IPS-15b (cell line): ENCODE measurements around the gene MBNL1.

ENCODE experiments used
- H3K27me3 ChIP-seq: one replicate; pipeline ENCODE4 v1.6.1; 2013; ENCODE audit warnings: low read length; ENCODE audit not compliant: control insufficient read depth, insufficient read depth
- H3K36me3 ChIP-seq: one replicate; pipeline ENCODE4 v1.6.1; 2013; ENCODE audit warnings: low read length; ENCODE audit not compliant: control insufficient read depth, insufficient read depth
- H3K4me1 ChIP-seq: one replicate; pipeline ENCODE4 v1.6.1; 2013; ENCODE audit warnings: mild to moderate bottlenecking, low read length; ENCODE audit not compliant: control insufficient read depth, insufficient read depth
- H3K4me3 ChIP-seq: one replicate; pipeline ENCODE4 v1.5.1; 2013; ENCODE audit warnings: low read depth, low read length
- H3K9ac ChIP-seq: one replicate; pipeline ENCODE4 v1.6.1; 2013; ENCODE audit warnings: low read depth, mild to moderate bottlenecking, low read length
- H3K9me3 ChIP-seq: one replicate; pipeline ENCODE4 v1.6.1; 2013; ENCODE audit warnings: mild to moderate bottlenecking, low read length; ENCODE audit not compliant: control insufficient read depth, insufficient read depth

The MBNL1 gene

GRCh38 chr3:152255290-152255689, 13.4 kb upstream of the MBNL1 start:
- Histone ChIP-seq H3K27me3 (no peaks in the 10 kb centered on the region), H3K9ac (no peak overlapping the region), H3K4me1 (no peaks in the 10 kb centered on the region), H3K9me3 (no peaks in the 10 kb centered on the region), H3K36me3 (no peaks in the 10 kb centered on the region), H3K4me3 (no peak overlapping the region)

GRCh38 chr3:152256851-152257562, 11.7 kb upstream of the MBNL1 start:
- Histone ChIP-seq H3K4me1 (no peaks in the 10 kb centered on the region), H3K9me3 (no peaks in the 10 kb centered on the region), H3K4me3 (no peak overlapping the region), H3K27me3 (no peaks in the 10 kb centered on the region), H3K36me3 (no peaks in the 10 kb centered on the region), H3K9ac (no peak overlapping the region)

- no peaks in the 10 kb centered on the region for H3K36me3 ChIP-seq
- H3K9me3 ChIP-seq, result no peaks in the 10 kb centered on the region
- H3K27me3 ChIP-seq, result no peaks in the 10 kb centered on the region
- H3K9ac ChIP-seq, result no peak overlapping the region
- H3K4me1 ChIP-seq, result no peaks in the 10 kb centered on the region
- no peak overlapping the region for H3K4me3 ChIP-seq
These were observed 11.1 kb upstream of the MBNL1 start for GRCh38 chr3:152257563-152258035.

GRCh38 chr3:152258448-152259393, 10.0 kb upstream of the MBNL1 start:
- no peaks in the 10 kb centered on the region for H3K9me3 ChIP-seq
- no peaks in the 10 kb centered on the region for H3K36me3 ChIP-seq
- no peaks in the 10 kb centered on the region for H3K27me3 ChIP-seq
- no peak overlapping the region for H3K4me3 ChIP-seq
- H3K4me1 ChIP-seq, result no peaks in the 10 kb centered on the region
- no peak overlapping the region for H3K9ac ChIP-seq

- Histone ChIP-seq H3K36me3 (no peaks in the 10 kb centered on the region), H3K4me3 (no peak overlapping the region), H3K9me3 (no peaks in the 10 kb centered on the region), H3K4me1 (no peaks in the 10 kb centered on the region), H3K27me3 (no peaks in the 10 kb centered on the region), H3K9ac (no peak overlapping the region)
These were observed 9.3 kb upstream of the MBNL1 start for GRCh38 chr3:152259468-152259867.

GRCh38 chr3:152260026-152260425, 8.7 kb upstream of the MBNL1 start:
- Histone ChIP-seq H3K4me1 (no peaks in the 10 kb centered on the region), H3K9me3 (no peaks in the 10 kb centered on the region), H3K27me3 (no peaks in the 10 kb centered on the region), H3K36me3 (no peaks in the 10 kb centered on the region), H3K4me3 (no peak overlapping the region), H3K9ac (no peak overlapping the region)

- Histone ChIP-seq H3K4me3 (no peak overlapping the region), H3K9ac (no peak overlapping the region), H3K4me1 (no peaks in the 10 kb centered on the region), H3K9me3 (no peaks in the 10 kb centered on the region), H3K27me3 (no peaks in the 10 kb centered on the region), H3K36me3 (no peaks in the 10 kb centered on the region)
These were observed 8.2 kb upstream of the MBNL1 start for GRCh38 chr3:152260529-152260928.

GRCh38 chr3:152261329-152261728, 7.4 kb upstream of the MBNL1 start:
- Histone ChIP-seq H3K36me3 (no peaks in the 10 kb centered on the region), H3K27me3 (no peaks in the 10 kb centered on the region), H3K9ac (no peak overlapping the region), H3K4me3 (no peak overlapping the region), H3K4me1 (no peaks in the 10 kb centered on the region), H3K9me3 (no peaks in the 10 kb centered on the region)

GRCh38 chr3:152263711-152264110, 5.0 kb upstream of the MBNL1 start:
- no peaks in the 10 kb centered on the region for H3K9me3 ChIP-seq
- H3K4me1 ChIP-seq, result peaks cover 5% of the 10 kb centered on the region
- H3K27me3 ChIP-seq, result peaks cover 20% of the 10 kb centered on the region
- no peaks in the 10 kb centered on the region for H3K36me3 ChIP-seq
- H3K4me3 ChIP-seq, result no peak overlapping the region
- no peak overlapping the region for H3K9ac ChIP-seq

GRCh38 chr3:152264378-152264777, 4.4 kb upstream of the MBNL1 start:
- peaks cover 20% of the 10 kb centered on the region for H3K27me3 ChIP-seq
- H3K4me1 ChIP-seq, result peaks cover 5% of the 10 kb centered on the region
- no peaks in the 10 kb centered on the region for H3K9me3 ChIP-seq
- H3K9ac ChIP-seq, result no peak overlapping the region
- H3K4me3 ChIP-seq, result no peak overlapping the region
- no peaks in the 10 kb centered on the region for H3K36me3 ChIP-seq

- Histone ChIP-seq H3K9me3 (no peaks in the 10 kb centered on the region), H3K4me3 (no peak overlapping the region), H3K36me3 (no peaks in the 10 kb centered on the region), H3K4me1 (peaks cover 7% of the 10 kb centered on the region), H3K9ac (no peak overlapping the region), H3K27me3 (peaks cover 20% of the 10 kb centered on the region)
These were observed 2.3 kb upstream of the MBNL1 start for GRCh38 chr3:152266221-152266995.
